ENCODE results near the gene TIMP2.

The TIMP2 gene

GRCh38 chr17:78806451-78806850 is 118.7 kb downstream of the TIMP2 start:
- no peaks in the 10 kb centered on the region for H3K9me3 Mint-ChIP-seq (ENCODE audit: low read depth)
- H3K4me3 Mint-ChIP-seq, result peak overlapping the region; percentile 38
- H3K27ac Mint-ChIP-seq, result peak overlapping the region; percentile 70
- peaks cover 13% of the 10 kb centered on the region for H3K36me3 Mint-ChIP-seq
- no peaks in the 10 kb centered on the region for H3K27me3 Mint-ChIP-seq
- H3K4me1 Mint-ChIP-seq (ENCODE audit: low read depth), result peaks cover 34% of the 10 kb centered on the region

- Mint-ChIP-seq H3K9me3 (ENCODE audit: low read depth) (no peaks in the 10 kb centered on the region), H3K4me3 (peak overlapping the region; percentile 20), H3K36me3 (peaks cover 10% of the 10 kb centered on the region), H3K4me1 (ENCODE audit: low read depth) (peaks cover 38% of the 10 kb centered on the region), H3K27ac (peak overlapping the region; percentile 75), H3K27me3 (no peaks in the 10 kb centered on the region)
Observed at GRCh38 chr17:78805301-78805700, 119.9 kb downstream of the TIMP2 start.

DNA sequence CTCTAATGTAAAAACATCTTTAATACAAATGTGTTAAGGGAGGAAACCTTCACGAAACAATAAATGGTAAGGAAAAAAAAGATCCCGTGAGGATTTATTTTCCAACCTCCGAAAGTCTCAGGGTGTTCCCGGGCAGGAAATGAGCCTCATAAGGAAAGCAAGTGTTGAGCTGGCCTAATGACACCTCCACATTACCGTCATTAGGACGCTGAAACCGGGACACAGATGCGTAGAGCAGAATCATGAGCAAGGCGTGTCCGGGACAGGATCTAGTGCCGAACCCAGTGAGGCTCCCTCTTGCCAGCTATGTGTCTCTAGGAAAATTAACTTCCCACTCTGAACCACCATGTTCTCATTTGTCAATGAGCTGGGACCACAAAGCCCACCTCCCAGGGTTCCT is 120.4 kb downstream of the TIMP2 start:
- Mint-ChIP-seq H3K27me3 (no peaks in the 10 kb centered on the region), H3K27ac (peak overlapping the region; percentile 77), H3K36me3 (peaks cover 10% of the 10 kb centered on the region), H3K4me3 (peak overlapping the region; percentile 3), H3K9me3 (ENCODE audit: low read depth) (no peaks in the 10 kb centered on the region), H3K4me1 (ENCODE audit: low read depth) (peaks cover 43% of the 10 kb centered on the region)

DNA sequence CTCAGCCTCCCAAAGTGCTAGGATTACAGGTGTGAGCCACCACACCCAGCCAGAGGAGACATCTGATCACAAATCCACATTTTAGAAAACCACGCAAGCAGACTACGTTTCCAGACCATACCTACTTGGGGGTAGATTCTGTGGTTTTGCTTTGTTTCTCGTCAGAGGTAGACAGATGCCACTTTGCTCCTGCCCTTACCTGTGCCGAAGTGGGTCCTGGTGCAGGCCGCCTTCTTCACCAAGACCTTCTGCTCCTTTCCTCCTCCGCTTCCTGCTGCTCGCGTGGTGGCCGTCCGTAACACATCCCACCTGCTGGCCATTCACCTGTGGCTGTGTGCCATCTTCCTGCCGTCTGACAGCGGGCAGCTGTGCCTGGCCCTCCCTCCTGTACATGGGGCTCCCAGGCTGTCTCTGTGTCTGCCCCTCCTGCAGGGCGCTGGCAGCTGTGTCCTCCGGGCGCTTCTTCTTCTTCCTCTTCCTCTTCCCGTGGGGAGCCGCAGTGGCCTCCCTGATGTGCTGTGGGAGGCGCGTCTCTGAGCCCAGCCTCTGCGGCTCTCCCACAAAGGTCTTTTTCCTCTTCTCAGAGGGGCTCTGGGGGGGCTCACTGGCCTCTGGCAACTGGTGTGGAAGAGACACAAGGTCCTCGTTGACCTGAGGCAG is 121.9 kb downstream of the TIMP2 start:
- H3K4me1 Mint-ChIP-seq (ENCODE audit: low read depth), result peaks cover 56% of the 10 kb centered on the region
- no peaks in the 10 kb centered on the region for H3K27me3 Mint-ChIP-seq
- peaks cover 11% of the 10 kb centered on the region for H3K36me3 Mint-ChIP-seq
- no peaks in the 10 kb centered on the region for H3K9me3 Mint-ChIP-seq (ENCODE audit: low read depth)
- no peak overlapping the region for H3K4me3 Mint-ChIP-seq
- no peak overlapping the region for H3K27ac Mint-ChIP-seq
